Spleen (tissue), 11 donors: ENCODE measurements around the gene FOXD2. TPM values are rescaled to one million over a fixed set of nuclear protein-coding genes. Genes with fewer than 3 reads are reported as not detected.

Source experiments
- DNase-seq: peaks from one replicate; pipeline ENCODE4 v3.0.0-alpha.2; 2020
- H3K27ac ChIP-seq, 8 donors: fragments of 200-600 bp; sonication (generic) in 7 of 8; 1 replicate in 4 of 8; 2 replicates in 4 of 8; pipeline versions ENCODE4 v1.5.0 to v1.8.0; 2016 to 2021; ENCODE audit warnings: inconsistent platforms in 4 of 8, mild to moderate bottlenecking in 4 of 8, moderate library complexity in 1 of 8
- H3K27me3 ChIP-seq, 7 donors: fragments of 200-600 bp; sonication (generic) in 6 of 7; replicated peaks in 1 of 7; 1 replicate in 4 of 7; 2 replicates in 3 of 7; pipeline versions ENCODE4 v1.5.0 to v1.8.0; 2016 to 2021; ENCODE audit warnings: inconsistent platforms in 3 of 7, mild to moderate bottlenecking in 1 of 7
- H3K36me3 ChIP-seq, 6 donors: fragments of 200-600 bp; sonication (generic) in 5 of 6; 1 replicate in 4 of 6; 2 replicates in 2 of 6; pipeline versions ENCODE4 v1.5.0 to v1.8.0; 2016 to 2021; ENCODE audit warnings: inconsistent platforms in 2 of 6
- H3K4me1 ChIP-seq, 6 donors: fragments of 200-600 bp; sonication (generic) in 5 of 6; 1 replicate in 3 of 6; 2 replicates in 3 of 6; pipeline versions ENCODE4 v1.5.0 to v1.8.0; 2016 to 2021; ENCODE audit warnings: inconsistent platforms in 3 of 6
- H3K4me3 ChIP-seq, 8 donors: fragments of 200-600 bp; sonication (generic) in 7 of 8; 1 replicate in 4 of 8; 2 replicates in 4 of 8; pipeline versions ENCODE4 v1.5.0 to v1.8.0; 2016 to 2021; ENCODE audit warnings: inconsistent platforms in 4 of 8, mild to moderate bottlenecking in 4 of 8, moderate library complexity in 2 of 8
- H3K9me3 ChIP-seq, 8 donors: fragments of 200-600 bp; sonication (generic) in 7 of 8; 1 replicate in 4 of 8; 2 replicates in 4 of 8; pipeline versions ENCODE4 v1.5.0 to v1.8.0; 2016 to 2021; ENCODE audit warnings: inconsistent platforms in 4 of 8
- POLR2A ChIP-seq, 3 donors: fragments of 450-650 bp; IDR thresholded peaks; one replicate each; pipeline ENCODE4 v1.5.1; 2017; ENCODE audit warnings: antibody characterized with exemption in 3 of 3, mild to moderate bottlenecking in 1 of 3
- POLR2AphosphoS5 ChIP-seq, 3 donors: sonication (generic); formaldehyde crosslinking; IDR thresholded peaks; one replicate each; pipeline ENCODE4 v1.5.1; 2017; ENCODE audit warnings: antibody characterized with exemption in 3 of 3
- WGBS, 5 donors: extraction: QIAGEN DNeasy Blood & Tissue Kit in 3 of 5; methylation state at CpG; one replicate each; pipeline versions ENCODE4 v1.1.5 to v1.1.7; 2013 to 2018; 5-methylcytosine and 5-hydroxymethylcytosine counted together
- intact Hi-C: fragments of 100-400 bp; cut with DNase I; formaldehyde crosslinking; loops from one replicate; pipeline ENCODE4 v1.15.0; 2023; ENCODE audit warnings: low total_unique reads
- polyA plus RNA-seq, 3 donors: library from polyadenylated mRNA; stranded (reverse); fragments of 200-250 nt; gene quantifications; one replicate each; pipeline ENCODE4 v1.2.1, GENCODE V29; 2013
- total RNA-seq, 7 donors: library from RNA; depleted of rRNA in 3 of 7; stranded (reverse); fragments of >200 nt in 3 of 7; fragmentation: NEBNext Ultra II Directional in 4 of 7; extraction: Animal tissue kit (Norgen Biotek cat#: 25700) in 4 of 7; gene quantifications; one replicate each; pipeline versions ENCODE4 v1.1.0 to v1.2.1, GENCODE V29; 2016 to 2021
- TF ChIP-seq, protein P1 (sequence below), 11 experiments: fragments of 200-600 bp in 7 of 11; fragments of 450-650 bp in 4 of 11; sonication (generic) in 4 of 11; IDR thresholded peaks in 8 of 11; conservative IDR thresholded peaks in 3 of 11; 1 replicate in 7 of 11; 2 replicates in 4 of 11; pipeline versions ENCODE4 v1.4.0 to v1.8.0; 2016 to 2021; ENCODE audit warnings: antibody characterized with exemption in 11 of 11, inconsistent platforms in 4 of 11, mild to moderate bottlenecking in 1 of 11
- donor health status: healthy with polysubstance abuse.
- donor health status: DM: no; HTN: no; CAD: no; lungs with moderate emphysema.
- donor health status: DM: no; HTN: no; CAD: no.
- donor health status: Bipolar disorder and iron deficiency.
- donor health status: healthy.
- donor health status: DM: no; HTN: no; CAD: no.
- donor health status: DM: yes; HTN: yes; CAD: no.

Gene FOXD2
- total and polyA plus RNA-seq, 10 donors: 0.09 to 1.7 (median 0.61) TPM

DNA sequence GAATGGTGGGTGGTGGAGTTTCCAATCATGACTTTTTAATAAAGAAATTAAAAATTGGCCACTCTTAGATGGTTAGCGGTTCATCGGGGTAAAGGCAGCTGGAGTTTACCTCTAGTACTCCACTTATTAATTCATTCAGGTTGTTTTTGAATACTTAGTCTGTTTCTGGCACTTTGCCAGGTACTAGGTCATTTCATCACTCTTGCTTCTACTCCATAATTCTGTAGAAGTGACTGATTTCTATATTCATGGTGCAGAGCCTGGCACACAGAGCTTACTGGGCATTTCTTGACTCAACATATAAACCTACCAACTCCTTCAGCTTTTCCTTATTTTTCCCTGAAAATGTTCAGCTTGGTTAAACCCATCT, 31.5 kb downstream of the FOXD2 start:
- H3K36me3 ChIP-seq: no peaks in the 10 kb centered on the region
- H3K27ac ChIP-seq: no peak overlapping the region
- no peak for DNase-seq
- TF ChIP-seq POLR2A (IDR thresholded peaks at IDR 0.05) (no peak), POLR2AphosphoS5 (IDR thresholded peaks at IDR 0.05) (no peak)
- TF ChIP-seq, protein P1, sequence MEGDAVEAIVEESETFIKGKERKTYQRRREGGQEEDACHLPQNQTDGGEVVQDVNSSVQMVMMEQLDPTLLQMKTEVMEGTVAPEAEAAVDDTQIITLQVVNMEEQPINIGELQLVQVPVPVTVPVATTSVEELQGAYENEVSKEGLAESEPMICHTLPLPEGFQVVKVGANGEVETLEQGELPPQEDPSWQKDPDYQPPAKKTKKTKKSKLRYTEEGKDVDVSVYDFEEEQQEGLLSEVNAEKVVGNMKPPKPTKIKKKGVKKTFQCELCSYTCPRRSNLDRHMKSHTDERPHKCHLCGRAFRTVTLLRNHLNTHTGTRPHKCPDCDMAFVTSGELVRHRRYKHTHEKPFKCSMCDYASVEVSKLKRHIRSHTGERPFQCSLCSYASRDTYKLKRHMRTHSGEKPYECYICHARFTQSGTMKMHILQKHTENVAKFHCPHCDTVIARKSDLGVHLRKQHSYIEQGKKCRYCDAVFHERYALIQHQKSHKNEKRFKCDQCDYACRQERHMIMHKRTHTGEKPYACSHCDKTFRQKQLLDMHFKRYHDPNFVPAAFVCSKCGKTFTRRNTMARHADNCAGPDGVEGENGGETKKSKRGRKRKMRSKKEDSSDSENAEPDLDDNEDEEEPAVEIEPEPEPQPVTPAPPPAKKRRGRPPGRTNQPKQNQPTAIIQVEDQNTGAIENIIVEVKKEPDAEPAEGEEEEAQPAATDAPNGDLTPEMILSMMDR (IDR thresholded peaks at IDR 0.05 in 8 of 11, conservative IDR thresholded peaks at IDR 0.05 in 3 of 11): no peak
- no peak overlapping the region for H3K4me3 ChIP-seq
- no peaks in the 10 kb centered on the region for H3K9me3 ChIP-seq
- H3K4me1 ChIP-seq: no peaks in the 10 kb centered on the region
- 78 to 90% (median 87%) methylated on average over 2 of the region's 2 CpGs for WGBS, 5 donors
- H3K27me3 ChIP-seq: peaks cover 0 to 72% (median 0%) of the 10 kb centered on the region in 7 donors
- intact Hi-C loops: no loop called here

DNA sequence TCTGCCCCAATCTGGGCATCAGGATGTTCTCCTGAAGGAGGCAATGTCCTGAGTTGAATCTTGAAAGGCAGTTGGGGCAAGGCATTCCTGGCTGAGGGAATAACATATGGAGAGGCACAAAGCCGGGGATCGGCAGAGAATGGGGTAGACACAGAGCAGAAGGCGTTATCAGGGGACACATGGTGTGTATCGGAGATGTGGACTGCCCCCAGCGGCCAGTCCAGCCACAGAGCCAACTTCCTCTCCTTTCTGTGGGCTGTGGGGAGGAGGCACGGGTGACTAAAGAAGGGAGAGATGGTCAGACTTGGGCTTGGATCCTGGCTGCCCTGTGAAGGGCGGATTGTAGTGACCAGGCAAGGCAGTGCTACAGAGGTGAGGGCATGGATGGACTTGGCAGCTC, 32.1 kb downstream of the FOXD2 start:
- intact Hi-C loops: no loop called here
- WGBS, 5 donors: 60 to 75% (median 62%) methylated on average over 7 of the region's 7 CpGs

DNA sequence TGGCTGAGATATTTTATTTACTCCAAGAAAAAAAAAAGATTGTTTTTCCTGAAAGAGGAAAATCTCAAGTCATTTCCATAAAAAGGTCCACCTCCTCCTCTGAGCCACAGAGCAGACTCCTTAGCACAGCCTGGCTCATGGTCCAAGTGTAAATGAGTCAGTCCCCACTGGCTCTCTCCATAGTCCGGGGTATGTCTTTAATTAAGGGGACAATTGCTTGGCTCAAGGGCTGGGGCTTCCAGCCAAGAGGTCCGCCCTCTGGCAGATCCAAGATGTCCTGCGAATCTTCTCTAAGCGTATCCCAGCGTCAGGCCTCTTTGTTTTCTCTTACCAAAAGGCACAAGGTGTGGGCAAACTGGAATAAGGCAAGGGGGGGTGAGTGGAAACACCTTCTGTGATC, 33.3 kb downstream of the FOXD2 start:
- no peak overlapping the region for H3K4me3 ChIP-seq
- no peaks in the 10 kb centered on the region for H3K9me3 ChIP-seq
- no peak for DNase-seq
- H3K27me3 ChIP-seq: peaks cover 0 to 65% (median 0%) of the 10 kb centered on the region in 7 donors
- 81 to 92% (median 88%) methylated on average over 5 of the region's 5 CpGs for WGBS, 5 donors
- intact Hi-C loops: no loop called here
- H3K27ac ChIP-seq: no peak overlapping the region
- TF ChIP-seq, protein P1 (IDR thresholded peaks at IDR 0.05 in 8 of 11, conservative IDR thresholded peaks at IDR 0.05 in 3 of 11): no peak
- TF ChIP-seq POLR2AphosphoS5 (IDR thresholded peaks at IDR 0.05) (no peak), POLR2A (IDR thresholded peaks at IDR 0.05) (no peak)
- H3K36me3 ChIP-seq: no peaks in the 10 kb centered on the region
- H3K4me1 ChIP-seq: no peaks in the 10 kb centered on the region

More for the DNA sequence above, 32.1 kb downstream of the FOXD2 start:
- no peaks in the 10 kb centered on the region for H3K9me3 ChIP-seq
- no peaks in the 10 kb centered on the region for H3K4me1 ChIP-seq
- H3K27ac ChIP-seq: no peak overlapping the region
- H3K36me3 ChIP-seq: no peaks in the 10 kb centered on the region
- H3K4me3 ChIP-seq: no peak overlapping the region
- H3K27me3 ChIP-seq: peaks cover 0 to 73% (median 0%) of the 10 kb centered on the region in 7 donors
- DNase-seq: no peak
- TF ChIP-seq POLR2A (IDR thresholded peaks at IDR 0.05): no peak
- TF ChIP-seq, protein P1 (IDR thresholded peaks at IDR 0.05 in 8 of 11, conservative IDR thresholded peaks at IDR 0.05 in 3 of 11): no peak
- TF ChIP-seq POLR2AphosphoS5 (IDR thresholded peaks at IDR 0.05): no peak

DNA sequence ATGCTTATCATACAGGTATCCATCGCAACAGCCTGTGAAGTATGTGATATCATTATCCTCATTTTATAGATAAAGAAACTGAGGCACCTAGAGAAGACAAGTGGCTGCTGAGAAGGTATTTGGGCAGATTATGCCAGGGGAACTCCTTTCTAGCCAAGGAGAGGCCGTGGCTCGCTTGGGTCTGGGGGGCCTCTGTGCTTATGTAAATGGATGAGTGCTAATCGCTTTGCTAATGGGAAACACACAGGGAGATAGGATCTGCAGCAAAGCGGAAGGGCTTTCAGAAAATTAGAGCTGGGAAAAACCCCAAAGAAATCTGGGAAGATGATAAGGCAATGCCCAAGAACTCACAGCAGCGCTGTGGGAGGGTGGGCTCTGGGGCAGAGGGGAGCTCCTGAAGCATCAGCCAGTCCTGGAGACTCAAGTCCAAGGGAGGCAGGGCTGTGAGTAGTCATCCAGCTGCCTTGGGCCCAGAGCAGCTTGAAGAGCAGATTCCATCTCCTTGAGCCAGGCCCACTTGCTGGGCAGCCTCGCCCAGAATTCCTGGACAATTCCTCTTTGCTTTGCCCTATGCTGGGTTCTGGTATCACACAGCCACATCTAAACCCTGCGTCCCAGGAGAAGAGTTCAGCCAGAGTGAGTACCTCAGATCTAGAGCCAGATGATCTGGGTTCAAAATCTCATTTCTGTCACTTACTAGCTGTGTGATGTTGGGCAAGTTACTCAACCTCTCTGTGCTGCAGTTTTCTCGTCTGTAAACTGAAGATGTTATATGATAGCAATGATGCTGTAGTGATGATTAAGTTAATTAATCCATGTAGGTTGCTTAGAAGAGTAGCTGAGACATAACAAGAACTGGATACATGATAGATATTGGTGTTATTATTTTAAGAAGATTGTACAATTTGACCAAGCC, 36.7 kb downstream of the FOXD2 start:
- no peak for DNase-seq
- Histone ChIP-seq H3K36me3 (no peaks in the 10 kb centered on the region), H3K27me3 (peaks cover 0 to 40% (median 0%) of the 10 kb centered on the region in 7 donors), H3K4me1 (no peaks in the 10 kb centered on the region), H3K27ac (no peak overlapping the region), H3K4me3 (no peak overlapping the region), H3K9me3 (no peaks in the 10 kb centered on the region)
- intact Hi-C loops: no loop called here
- WGBS, 5 donors: 61 to 70% (median 68%) methylated on average over 8 to 9 of the region's 9 CpGs
- TF ChIP-seq POLR2AphosphoS5 (IDR thresholded peaks at IDR 0.05): no peak
- TF ChIP-seq POLR2A (IDR thresholded peaks at IDR 0.05): no peak
- TF ChIP-seq, protein P1 (IDR thresholded peaks at IDR 0.05 in 8 of 11, conservative IDR thresholded peaks at IDR 0.05 in 3 of 11): no peak
